Stimulated activated CD8-positive, alpha-beta memory T cell treated with anti-CD3 and anti-CD28 coated beads, Interleukin-2, amount 100 ng/mL, for 1 hour (primary cell): ENCODE data around the gene SLC4A1.

Experiments
- DNase-seq, 2 donors: peaks; one replicate each; pipeline ENCODE4 v3.0.0-alpha.2; 2020; ENCODE audit warnings: low read depth in 2 of 2

SLC4A1 gene

GRCh38 chr17:44283344-44284023, 15.5 kb upstream of the SLC4A1 start:
- DNase-seq = no peak

DNA sequence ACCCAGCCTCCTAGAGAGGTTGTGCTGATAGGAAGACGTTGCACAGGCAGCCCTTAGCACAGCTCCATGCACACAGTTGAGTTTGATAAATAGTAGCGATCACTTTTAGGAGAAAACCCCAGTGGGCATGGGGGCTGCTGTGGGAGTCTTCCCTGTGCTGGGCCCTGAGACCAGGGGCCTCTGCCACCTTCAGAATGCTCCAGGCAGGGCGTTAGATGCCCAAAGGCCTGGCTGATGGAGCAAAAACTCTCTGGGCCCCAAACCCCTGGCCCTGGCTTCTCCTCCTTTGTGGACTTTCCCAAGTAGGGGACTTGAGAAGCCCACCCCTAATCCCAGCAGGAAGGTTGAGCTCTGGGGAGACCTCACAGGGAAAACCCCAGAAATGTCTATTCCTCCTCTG, 14.3 kb upstream of the SLC4A1 start:
- no peak for DNase-seq

- DNase-seq = no peak
These were observed 13.6 kb upstream of the SLC4A1 start for GRCh38 chr17:44281570-44281969.

DNA sequence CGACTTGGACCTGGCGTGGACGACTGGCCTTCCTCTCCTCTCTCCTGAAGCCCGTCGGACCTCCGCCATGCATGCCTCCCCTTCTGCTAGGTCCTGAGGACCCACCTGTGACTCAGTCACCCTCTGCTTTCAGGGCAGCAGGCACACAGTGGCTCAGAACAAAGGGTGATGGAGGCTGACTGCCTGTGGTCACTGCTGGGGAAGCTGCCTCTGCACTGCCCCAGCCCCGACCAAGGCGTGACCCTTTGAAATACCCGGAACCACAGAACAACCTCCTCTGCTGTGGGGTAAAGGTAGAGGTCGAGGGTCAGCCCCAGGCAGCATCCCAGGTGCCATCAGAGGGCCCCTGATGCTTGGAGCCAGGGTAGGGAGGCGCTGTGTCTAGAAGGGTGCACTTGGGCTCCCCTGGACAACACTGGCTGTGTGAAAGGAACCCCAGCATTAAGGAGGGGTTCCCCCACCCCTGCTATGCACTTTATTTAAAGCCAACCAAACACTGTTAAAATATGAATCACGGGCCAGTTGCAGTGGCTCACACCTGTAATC, 12.5 kb upstream of the SLC4A1 start:
- no peak for DNase-seq

GRCh38 chr17:44279666-44280391, 11.9 kb upstream of the SLC4A1 start:
- peak; percentile 5 to 6 for DNase-seq

DNA sequence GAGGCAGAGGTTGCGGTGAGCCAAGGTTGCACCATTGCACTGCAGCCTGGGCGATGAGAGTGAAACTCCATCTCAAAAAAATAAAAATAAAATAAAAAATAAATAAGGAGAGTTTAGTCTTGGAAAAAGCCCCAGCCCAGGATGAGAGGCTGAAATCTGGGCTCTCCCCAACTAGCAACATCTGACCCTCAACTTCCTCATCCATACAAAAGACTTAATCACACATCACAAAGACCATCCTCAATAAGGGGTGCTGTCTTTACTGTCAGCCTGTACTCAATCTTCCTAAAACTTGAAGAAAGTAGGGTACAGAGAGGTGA, 11.4 kb upstream of the SLC4A1 start:
- DNase-seq = no peak

DNA sequence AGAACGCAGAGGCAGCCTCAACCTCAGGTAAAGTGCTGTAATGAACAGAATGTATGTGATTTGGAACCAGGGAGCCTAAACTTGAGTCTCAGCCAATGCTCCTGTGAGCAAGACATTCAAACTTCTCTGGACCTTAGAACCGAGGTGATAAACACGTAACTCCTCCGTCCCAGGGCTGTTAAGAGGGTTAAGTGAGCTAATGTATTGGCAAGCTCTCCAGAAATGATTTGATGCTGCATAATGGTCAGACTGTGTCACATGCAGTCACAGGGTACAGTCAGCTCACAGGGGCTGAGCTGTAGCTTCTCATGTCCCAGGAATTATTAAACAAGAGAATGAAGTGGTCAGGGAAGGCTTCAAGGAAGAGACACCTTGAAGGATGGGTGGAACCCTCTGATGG, 10.0 kb upstream of the SLC4A1 start:
- DNase-seq = no peak

DNA sequence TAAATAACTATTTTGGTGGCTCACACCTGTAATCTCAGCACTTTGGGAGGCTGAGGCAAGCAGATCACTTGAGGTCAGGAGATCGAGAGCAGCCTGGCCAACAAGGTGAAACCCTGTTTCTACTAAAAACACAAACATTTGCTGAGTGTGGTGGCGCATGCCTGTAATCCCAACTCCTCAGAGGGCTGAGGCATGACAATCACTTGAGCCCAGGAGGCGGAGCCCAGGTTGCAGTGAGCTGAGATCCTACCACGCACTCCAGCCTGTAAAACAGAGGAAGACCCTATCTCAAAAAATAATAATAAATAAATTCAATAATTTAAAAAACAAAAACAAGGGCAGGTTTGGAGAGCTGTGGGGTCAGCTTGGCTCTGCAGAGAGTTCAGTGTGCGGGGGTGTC, 5.7 kb upstream of the SLC4A1 start:
- DNase-seq = no peak

GRCh38 chr17:44272954-44273353, 5.0 kb upstream of the SLC4A1 start:
- DNase-seq = no peak

DNA sequence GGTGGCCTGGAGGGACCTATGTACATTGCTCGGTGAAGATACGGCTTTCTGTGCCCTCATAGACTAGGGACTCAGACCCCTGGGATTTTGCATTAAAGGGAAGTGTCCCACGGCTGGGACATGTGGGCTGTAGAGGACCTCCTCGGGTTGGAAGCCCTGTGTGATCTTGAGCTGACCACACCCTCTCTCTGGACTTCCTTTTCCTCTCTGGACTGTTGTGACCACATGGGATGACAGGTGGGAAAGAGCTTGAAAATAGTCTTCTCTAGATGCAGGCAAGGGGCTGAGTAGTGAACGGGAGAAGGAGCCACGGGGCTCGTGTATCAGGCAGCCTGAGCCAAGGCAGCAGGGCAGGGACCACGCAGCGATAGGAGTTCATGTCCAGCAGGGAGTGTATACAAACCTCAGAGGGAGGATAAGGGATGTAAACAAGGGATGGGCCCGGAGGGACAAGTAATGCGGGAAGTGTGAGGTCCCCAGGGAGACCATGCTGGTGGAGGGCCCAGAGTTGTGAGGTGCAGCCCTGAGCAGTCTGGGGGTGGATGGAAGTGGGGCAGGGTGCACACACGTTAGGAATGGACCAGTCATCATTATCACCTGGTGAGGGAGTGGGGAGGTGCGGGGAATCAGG, 4.5 kb upstream of the SLC4A1 start:
- no peak for DNase-seq

- no peak for DNase-seq
These were observed 1.8 kb upstream of the SLC4A1 start for GRCh38 chr17:44269535-44270240.

DNA sequence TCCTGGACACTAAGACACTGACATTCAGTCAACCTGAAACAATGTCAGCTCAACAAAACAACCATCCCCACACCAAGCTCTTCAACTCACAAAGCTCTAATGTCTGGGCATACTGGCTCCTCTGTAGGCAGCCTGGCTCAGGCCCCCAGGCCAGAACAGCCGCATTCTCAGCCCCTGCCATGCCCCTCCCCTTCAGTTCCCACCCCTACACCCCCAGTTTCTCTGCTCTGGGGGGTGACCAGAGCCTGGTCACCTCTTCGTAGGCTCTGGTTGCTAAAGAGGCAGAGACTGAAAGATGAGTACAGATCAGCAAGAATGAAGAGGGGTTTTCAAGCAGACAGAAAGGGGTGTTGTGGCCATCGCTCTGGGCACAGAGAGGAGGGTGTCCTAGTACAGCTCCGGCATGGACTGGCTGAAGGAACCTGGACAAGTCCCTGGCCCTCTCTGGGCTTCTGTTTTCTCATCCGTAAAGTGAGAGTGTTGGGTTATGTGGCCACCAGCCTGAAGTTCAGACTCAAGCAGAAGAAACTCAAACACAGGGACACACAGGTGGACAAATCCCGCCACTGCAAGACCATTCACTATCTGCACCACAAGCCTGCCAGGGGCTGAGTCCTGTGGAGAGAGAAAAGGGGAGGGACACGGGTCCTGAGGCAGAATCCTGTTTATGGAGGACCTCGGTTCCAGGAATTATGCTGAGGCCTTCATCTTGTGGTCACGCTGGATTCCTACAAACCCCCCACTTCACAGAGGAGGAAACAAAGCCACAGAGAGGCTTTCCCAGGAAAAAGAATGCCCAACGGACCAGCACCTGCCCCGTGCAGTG, 987 bp upstream of the SLC4A1 start:
- no peak for DNase-seq

DNA sequence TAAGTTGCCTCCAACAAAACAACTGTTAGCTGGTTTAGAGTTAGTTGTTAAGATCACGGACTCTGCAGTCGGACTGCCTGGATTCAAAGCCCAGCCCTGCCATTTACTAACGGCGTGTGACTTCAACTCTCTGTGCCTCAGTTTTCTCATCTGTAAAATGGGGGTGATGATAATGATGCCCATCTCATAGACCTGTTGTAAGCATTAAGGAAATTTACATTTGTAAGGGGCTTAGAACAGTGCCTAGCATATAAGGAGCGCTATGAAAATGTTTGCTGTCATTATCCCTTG, 825 bp downstream of the SLC4A1 start:
- DNase-seq = no peak

DNA sequence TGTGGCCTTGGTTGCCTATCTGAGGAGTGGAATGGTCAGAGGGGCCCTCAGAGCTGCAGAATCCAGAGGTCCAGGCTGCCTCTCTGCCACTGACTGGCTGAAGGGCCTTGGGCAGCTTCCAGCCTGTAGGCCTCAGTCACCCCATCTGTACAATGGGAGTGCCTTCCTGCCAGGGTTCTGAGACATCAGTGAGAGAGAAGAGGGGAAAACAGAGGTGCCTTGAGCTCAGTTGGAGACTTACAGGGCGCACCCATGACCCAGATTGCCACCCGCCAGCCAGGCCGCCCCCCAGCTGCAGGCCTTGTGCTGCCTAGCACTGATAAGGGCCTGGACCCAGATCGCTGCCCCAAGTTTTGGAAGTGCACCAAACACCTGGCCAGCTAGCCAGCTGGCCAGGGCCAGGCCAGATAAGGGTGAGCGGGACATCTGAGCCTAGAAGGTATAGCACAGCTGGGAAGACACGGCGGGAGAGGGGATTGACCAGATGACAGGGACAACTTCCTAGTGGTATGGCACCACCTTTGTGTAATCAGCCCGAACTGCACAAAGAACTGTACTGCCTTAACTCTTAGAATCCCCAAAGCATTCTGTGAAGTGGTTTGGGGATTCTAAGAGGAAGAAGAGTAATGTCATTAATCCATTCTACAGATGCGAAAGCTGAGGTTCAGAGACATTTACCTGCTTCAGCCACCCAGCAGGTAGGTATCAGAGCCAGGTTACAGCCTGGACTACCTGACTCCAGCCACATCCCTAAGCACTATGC, 1.4 kb downstream of the SLC4A1 start:
- no peak for DNase-seq

- DNase-seq = no peak
These were observed 4.5 kb downstream of the SLC4A1 start for GRCh38 chr17:44263345-44263902.

GRCh38 chr17:44262654-44263225, 5.2 kb downstream of the SLC4A1 start:
- DNase-seq = no peak

DNA sequence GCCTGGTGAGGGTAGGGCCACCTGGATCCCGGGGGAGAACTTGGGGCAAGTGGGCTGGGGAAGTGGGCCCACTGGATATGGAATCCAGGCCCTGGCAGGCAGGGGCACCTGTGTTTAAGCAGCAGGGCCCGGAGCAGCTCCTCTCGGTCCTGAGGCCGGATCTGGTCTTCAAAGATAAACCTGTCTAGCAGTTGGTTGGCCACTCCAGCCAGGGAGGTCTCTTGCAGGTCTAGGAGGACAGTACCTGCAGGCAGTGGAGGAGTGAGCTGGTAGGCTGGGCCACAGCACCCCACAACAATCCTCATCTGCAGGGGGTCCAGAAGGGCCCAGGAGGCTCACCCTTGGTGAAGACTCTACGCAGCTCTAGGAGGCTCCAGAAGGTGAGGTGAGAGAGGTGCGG, 7.6 kb downstream of the SLC4A1 start:
- DNase-seq = no peak

DNA sequence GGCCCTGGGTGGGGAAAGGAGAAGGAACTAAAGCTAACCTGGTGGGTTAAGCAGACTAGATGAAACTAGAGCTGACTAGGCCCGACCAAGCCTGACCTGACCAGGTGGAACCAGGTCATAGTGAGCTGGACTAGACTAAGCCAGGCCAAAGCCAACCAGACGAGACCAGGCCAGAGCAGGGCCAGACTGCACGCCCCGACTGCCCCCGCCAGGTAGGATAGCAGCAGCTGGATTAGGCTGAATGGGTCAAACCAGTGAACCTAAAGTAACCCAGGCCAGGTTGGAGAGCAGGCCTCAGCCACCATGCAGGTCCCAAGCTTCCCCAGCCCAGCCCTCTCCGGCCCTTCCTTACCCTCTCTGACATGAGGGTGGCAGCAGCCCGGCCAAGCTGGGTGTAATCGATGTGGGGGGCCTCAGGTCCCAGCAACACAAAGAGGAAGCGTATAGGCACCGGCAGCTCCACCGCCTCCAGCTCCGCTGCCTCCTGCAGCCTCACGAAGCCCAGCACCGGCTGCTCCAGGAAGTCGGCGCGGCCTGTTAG, 9.1 kb downstream of the SLC4A1 start:
- DNase-seq = no peak

GRCh38 chr17:44257815-44258760, 9.8 kb downstream of the SLC4A1 start:
- no peak for DNase-seq
